ENCODE data around the gene AFAP1L1. TPM values are rescaled to one million over a fixed set of nuclear protein-coding genes. Genes with fewer than 3 reads are reported as not detected.

Gene AFAP1L1
- total and polyA plus RNA-seq, 2 experiments from 2014 or later: 1.2 to 2.3 TPM

- WGBS (ENCODE audit: low lambda C conversion rate, missing lambda C conversion rate): 19% methylated on average over 4 of the region's 4 CpGs
- no peak for TF ChIP-seq EZH2 (IDR thresholded peaks at IDR 0.05; ENCODE audit: borderline replicate concordance)
- no peak for TF ChIP-seq EZH2phosphoT487 (IDR thresholded peaks at IDR 0.05; ENCODE audit: low read depth, severe bottlenecking, unreplicated experiment)
- TF ChIP-seq CTCF (IDR thresholded peaks at IDR 0.05; ENCODE audit: poor library complexity): no peak
- Histone ChIP-seq H3K4me1 (ENCODE audit: insufficient read depth) (peaks cover 53% of the 10 kb centered on the region), H3K4me3 (no peak overlapping the region), H2AFZ (peak overlapping the region; percentile 60), H3K79me2 (no peaks in the 10 kb centered on the region), H4K20me1 (ENCODE audit: insufficient read depth, poor library complexity, severe bottlenecking) (no peaks in the 10 kb centered on the region), H3K4me2 (peak overlapping the region; percentile 32), H3K36me3 (replicated peaks; ENCODE audit: insufficient read depth, low read depth) (no peaks in the 10 kb centered on the region), H3K9me3 (ENCODE audit: low read depth) (no peaks in the 10 kb centered on the region), H3K9me2 (replicated peaks; ENCODE audit: insufficient read depth) (no peaks in the 10 kb centered on the region), H3K27me3 (no peaks in the 10 kb centered on the region), H3K27ac (peak overlapping the region; percentile 91)
- peak; percentile 95 for DNase-seq (ENCODE audit: low spot score)
Observed at GRCh38 chr5:149320791-149321330, 49.2 kb downstream of the AFAP1L1 start.

GRCh38 chr5:149322518-149322917 lies 50.9 kb downstream of the AFAP1L1 start:
- no peaks in the 10 kb centered on the region for H3K79me2 ChIP-seq
- no peaks in the 10 kb centered on the region for H3K9me3 ChIP-seq (ENCODE audit: low read depth)
- no peaks in the 10 kb centered on the region for H3K27me3 ChIP-seq
- peak overlapping the region; percentile 91 for H3K27ac ChIP-seq
- peaks cover 53% of the 10 kb centered on the region for H3K4me1 ChIP-seq (ENCODE audit: insufficient read depth)
- no peaks in the 10 kb centered on the region for H3K36me3 ChIP-seq (replicated peaks; ENCODE audit: insufficient read depth, low read depth)
- no peaks in the 10 kb centered on the region for H3K9me2 ChIP-seq (replicated peaks; ENCODE audit: insufficient read depth)
- 58% methylated on average over 12 of the region's 12 CpGs for WGBS (ENCODE audit: low lambda C conversion rate, missing lambda C conversion rate)
- no peaks in the 10 kb centered on the region for H4K20me1 ChIP-seq (ENCODE audit: insufficient read depth, poor library complexity, severe bottlenecking)
- no peak overlapping the region for H2AFZ ChIP-seq
- DNase-seq (ENCODE audit: low spot score): peak; percentile 86
- H3K4me2 ChIP-seq: peak overlapping the region; percentile 52
- H3K4me3 ChIP-seq: no peak overlapping the region
- TF ChIP-seq EZH2 (IDR thresholded peaks at IDR 0.05; ENCODE audit: borderline replicate concordance) (no peak), EZH2phosphoT487 (IDR thresholded peaks at IDR 0.05; ENCODE audit: low read depth, severe bottlenecking, unreplicated experiment) (no peak), CTCF (IDR thresholded peaks at IDR 0.05; ENCODE audit: poor library complexity) (no peak)

- DNase-seq (ENCODE audit: low spot score): peak; percentile 45
- H3K4me2 ChIP-seq: peak overlapping the region; percentile 52
- H3K79me2 ChIP-seq: no peaks in the 10 kb centered on the region
- H3K27ac ChIP-seq: peak overlapping the region; percentile 91
- H4K20me1 ChIP-seq (ENCODE audit: insufficient read depth, poor library complexity, severe bottlenecking): no peaks in the 10 kb centered on the region
- H3K4me1 ChIP-seq (ENCODE audit: insufficient read depth): peaks cover 53% of the 10 kb centered on the region
- no peaks in the 10 kb centered on the region for H3K9me2 ChIP-seq (replicated peaks; ENCODE audit: insufficient read depth)
- TF ChIP-seq EZH2 (IDR thresholded peaks at IDR 0.05; ENCODE audit: borderline replicate concordance) (no peak), EZH2phosphoT487 (IDR thresholded peaks at IDR 0.05; ENCODE audit: low read depth, severe bottlenecking, unreplicated experiment) (no peak), CTCF (IDR thresholded peaks at IDR 0.05; ENCODE audit: poor library complexity) (no peak)
- no peaks in the 10 kb centered on the region for H3K27me3 ChIP-seq
- H2AFZ ChIP-seq: no peak overlapping the region
- no peaks in the 10 kb centered on the region for H3K36me3 ChIP-seq (replicated peaks; ENCODE audit: insufficient read depth, low read depth)
- H3K9me3 ChIP-seq (ENCODE audit: low read depth): no peaks in the 10 kb centered on the region
- no peak overlapping the region for H3K4me3 ChIP-seq
Observed at GRCh38 chr5:149323210-149323609, 51.6 kb downstream of the AFAP1L1 start.
